GM23338 (cell line): Measurements from ENCODE around the gene ATP5ME. TPM values are rescaled to one million over a fixed set of nuclear protein-coding genes. Genes with fewer than 3 reads are reported as not detected.

ENCODE experiments used
- ATAC-seq: fragments of 200-7000 bp; cut with Tn5 transposase; 3 replicates; pipeline ENCODE4 v1.9.1; 2020
- DNase-seq: peaks from one replicate; pipeline ENCODE4 v3.0.0-alpha.2; 2015; ENCODE audit warnings: low spot score
- H2AFZ ChIP-seq: fragments of 200-600 bp; sonication (generic); 2 replicates; pipeline ENCODE4 v1.8.0; 2016; ENCODE audit warnings: antibody characterized with exemption, mild to moderate bottlenecking, moderate library complexity
- H3F3A ChIP-seq: fragments of 200-600 bp; sonication (generic); replicated peaks from 2 replicates; pipeline ENCODE4 v1.8.0; 2017; ENCODE audit warnings: antibody characterized with exemption, mixed run types, low read depth
- H3K27ac ChIP-seq: fragments of 200-600 bp; sonication (generic); 2 replicates; pipeline ENCODE4 v1.6.1; 2016; ENCODE audit warnings: low read depth
- H3K27me3 ChIP-seq: fragments of 200-600 bp; sonication (generic); 2 replicates; pipeline ENCODE4 v1.8.0; 2016; ENCODE audit warnings: mild to moderate bottlenecking, mixed run types, moderate library complexity; ENCODE audit not compliant: insufficient read depth
- H3K36me3 ChIP-seq: fragments of 200-600 bp; sonication (generic); 2 replicates; pipeline ENCODE4 v1.8.0; 2016; ENCODE audit warnings: mild to moderate bottlenecking; ENCODE audit not compliant: insufficient read depth
- H3K4me1 ChIP-seq: fragments of 200-600 bp; sonication (generic); 2 replicates; pipeline ENCODE4 v1.8.0; 2016; ENCODE audit warnings: mild to moderate bottlenecking, moderate library complexity; ENCODE audit not compliant: insufficient read depth
- H3K4me2 ChIP-seq: fragments of 200-600 bp; sonication (generic); 2 replicates; pipeline ENCODE4 v1.7.1; 2017; ENCODE audit warnings: mixed run types
- H3K4me3 ChIP-seq: fragments of 200-600 bp; sonication (generic); 2 replicates; pipeline ENCODE4 v1.6.1; 2016; ENCODE audit warnings: mixed run types
- H3K79me2 ChIP-seq: fragments of 200-600 bp; sonication (generic); replicated peaks from 2 replicates; pipeline ENCODE4 v1.8.0; 2017; ENCODE audit warnings: mild to moderate bottlenecking; ENCODE audit not compliant: insufficient read depth
- H3K9me2 ChIP-seq: fragments of 200-600 bp; sonication (generic); 2 replicates; pipeline ENCODE4 v1.8.0; 2017; ENCODE audit not compliant: insufficient read depth
- H4K20me1 ChIP-seq: fragments of 200-600 bp; sonication (generic); replicated peaks from 2 replicates; pipeline ENCODE4 v1.8.0; 2017; ENCODE audit warnings: mild to moderate bottlenecking; ENCODE audit not compliant: insufficient read depth
- H3K27ac Mint-ChIP-seq: 2 replicates; pipeline ENCODE4 v1.8.0; 2020; ENCODE audit warnings: inconsistent platforms, mild to moderate bottlenecking, moderate library complexity, mixed read lengths
- H3K27me3 Mint-ChIP-seq: 3 replicates; pipeline ENCODE4 v1.8.0; 2022; ENCODE audit warnings: low read depth, mild to moderate bottlenecking, moderate library complexity, mixed read lengths, inconsistent platforms; ENCODE audit not compliant: insufficient read depth, poor library complexity
- H3K36me3 Mint-ChIP-seq: 3 replicates; pipeline ENCODE4 v1.8.0; 2021; ENCODE audit warnings: low read depth, mild to moderate bottlenecking, inconsistent platforms, moderate library complexity, mixed read lengths
- H3K4me1 Mint-ChIP-seq: 3 replicates; pipeline ENCODE4 v1.8.0; 2020; ENCODE audit warnings: mild to moderate bottlenecking, inconsistent platforms, mixed read lengths
- H3K4me3 Mint-ChIP-seq: 3 replicates; pipeline ENCODE4 v1.8.0; 2021; ENCODE audit warnings: moderate library complexity, mild to moderate bottlenecking, inconsistent platforms, mixed read lengths
- H3K9me3 Mint-ChIP-seq: 3 replicates; pipeline ENCODE4 v1.8.0; 2020; ENCODE audit warnings: moderate library complexity, mild to moderate bottlenecking, inconsistent platforms, mixed read lengths
- EZH2 ChIP-seq: fragments of 200-600 bp; sonication (generic); IDR thresholded peaks from one replicate; pipeline ENCODE4 v1.8.0; 2017; ENCODE audit warnings: antibody characterized with exemption, mild to moderate bottlenecking, low read depth; ENCODE audit not compliant: unreplicated experiment
- NANOG ChIP-seq: IDR thresholded peaks from 2 replicates; pipeline ENCODE4 v1.6.1; 2016; ENCODE audit warnings: antibody characterized with exemption, borderline replicate concordance
- STAT1 ChIP-seq: IDR thresholded peaks from one replicate; pipeline ENCODE4 v1.6.1; 2016; ENCODE audit warnings: antibody characterized with exemption; ENCODE audit not compliant: unreplicated experiment
- ZNF114 ChIP-seq: fragments of 250-450 bp; sonication (Bioruptor Pico); IDR thresholded peaks from 2 replicates; pipeline ENCODE4 v1.5.0; 2020; ENCODE audit warnings: mild to moderate bottlenecking, moderate library complexity
- ZNF331 ChIP-seq: fragments of 250-450 bp; sonication (Bioruptor Pico); IDR thresholded peaks from 2 replicates; pipeline ENCODE4 v1.5.0; 2020; ENCODE audit warnings: low read depth, mild to moderate bottlenecking, moderate library complexity
- polyA plus RNA-seq: library from polyadenylated mRNA; unstranded; fragments of >200 nt; fragmentation: Nextera tagmentation; extraction: Ambion mirVana; gene quantifications from 2 replicates; pipeline ENCODE4 v1.2.1, GENCODE V29; 2016
- total RNA-seq: library from RNA; depleted of rRNA; stranded (reverse); fragments of >200 nt; shearing (Covaris generic); gene quantifications from 2 replicates; pipeline ENCODE4 v1.2.3, GENCODE V29; 2014
- TF ChIP-seq, protein P1 (sequence below), 2 experiments: fragments of 200-600 bp in 1 of 2; sonication (generic) in 1 of 2; conservative IDR thresholded peaks; 2 replicates each; pipeline versions ENCODE4 v1.5.1 to v1.6.1; 2016 to 2017; ENCODE audit warnings: antibody characterized with exemption in 2 of 2, low read depth in 2 of 2, mild to moderate bottlenecking in 2 of 2, moderate library complexity in 1 of 2
- TF ChIP-seq, protein P2 (sequence below): fragments of 250-450 bp; sonication (Bioruptor Pico); IDR thresholded peaks from 2 replicates; pipeline ENCODE4 v1.5.0; 2020; ENCODE audit warnings: mild to moderate bottlenecking, moderate library complexity
- TF ChIP-seq, protein P3 (sequence below): IDR thresholded peaks from 2 replicates; pipeline ENCODE4 v1.6.1; 2016; ENCODE audit warnings: antibody characterized with exemption

Gene ATP5ME
- total and polyA plus RNA-seq, 2 experiments from 2014 or later, result 60.5 to 2,021 TPM

DNA sequence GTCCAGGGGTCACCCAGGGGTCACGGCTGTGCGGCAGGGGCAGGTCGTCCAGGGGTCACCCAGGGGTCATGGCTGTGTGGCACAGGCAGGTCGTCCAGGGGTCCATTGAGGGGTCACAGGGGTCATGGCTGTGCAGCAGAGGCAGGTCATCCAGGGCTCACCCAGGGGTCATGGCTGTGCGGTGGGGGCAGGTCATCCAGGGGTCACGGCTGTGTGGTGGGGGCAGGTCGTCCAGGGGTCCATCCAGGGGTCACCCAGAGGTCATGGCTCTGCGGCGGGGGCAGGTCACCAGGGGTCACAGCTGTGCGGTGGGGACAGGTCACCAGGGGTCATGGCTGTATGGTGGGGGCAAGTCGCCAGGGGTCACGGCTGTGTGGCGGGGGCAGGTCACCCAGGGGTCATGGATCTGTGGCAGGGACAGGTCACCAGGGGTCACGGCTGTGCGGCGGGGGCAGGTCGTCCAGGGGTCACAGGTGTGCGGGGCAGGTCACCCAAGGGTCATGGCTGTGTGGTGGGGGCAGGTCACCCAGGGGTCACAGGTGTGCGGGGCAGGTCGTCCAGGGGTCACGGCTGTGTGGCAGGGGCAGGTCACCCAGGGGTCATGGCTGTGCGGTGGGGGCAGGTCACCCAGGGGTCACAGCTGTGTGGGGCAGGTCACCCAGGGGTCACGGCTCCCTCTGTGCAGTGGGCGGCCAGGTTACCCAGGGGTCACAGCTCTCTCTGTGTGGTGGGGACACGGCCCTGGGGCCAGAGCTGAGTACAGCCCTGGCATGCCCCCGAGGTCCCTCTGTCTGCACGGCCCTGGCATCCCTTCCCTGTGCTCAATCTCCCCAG, 16.0 kb downstream of the ATP5ME start:
- Histone ChIP-seq H3K27ac (no peak overlapping the region), H3K9me2 (no peaks in the 10 kb centered on the region), H2AFZ (no peak overlapping the region), H3F3A (0 out of 2 replicates have a peak, but pooled peaks cover 2% of the 10 kb centered on the region), H4K20me1 (no peaks in the 10 kb centered on the region; the same call in 1 of the 2 replicates), H3K4me1 (no peaks in the 10 kb centered on the region), H3K4me2 (no peak overlapping the region), H3K36me3 (no peaks in the 10 kb centered on the region), H3K79me2 (no peaks in the 10 kb centered on the region), H3K27me3 (no peaks in the 10 kb centered on the region), H3K4me3 (no peak overlapping the region)
- Mint-ChIP-seq H3K27me3 (peaks cover 8% of the 10 kb centered on the region), H3K4me1 (no peaks in the 10 kb centered on the region; the same call in 2 of the 3 replicates), H3K27ac (no peak overlapping the region), H3K4me3 (no peak overlapping the region), H3K9me3 (no peaks in the 10 kb centered on the region; the same call in 2 of the 3 replicates), H3K36me3 (peaks cover 12% of the 10 kb centered on the region)
- peak; percentile 0 for DNase-seq
- ATAC-seq, result no peak
- TF ChIP-seq NANOG, result no peak

DNA sequence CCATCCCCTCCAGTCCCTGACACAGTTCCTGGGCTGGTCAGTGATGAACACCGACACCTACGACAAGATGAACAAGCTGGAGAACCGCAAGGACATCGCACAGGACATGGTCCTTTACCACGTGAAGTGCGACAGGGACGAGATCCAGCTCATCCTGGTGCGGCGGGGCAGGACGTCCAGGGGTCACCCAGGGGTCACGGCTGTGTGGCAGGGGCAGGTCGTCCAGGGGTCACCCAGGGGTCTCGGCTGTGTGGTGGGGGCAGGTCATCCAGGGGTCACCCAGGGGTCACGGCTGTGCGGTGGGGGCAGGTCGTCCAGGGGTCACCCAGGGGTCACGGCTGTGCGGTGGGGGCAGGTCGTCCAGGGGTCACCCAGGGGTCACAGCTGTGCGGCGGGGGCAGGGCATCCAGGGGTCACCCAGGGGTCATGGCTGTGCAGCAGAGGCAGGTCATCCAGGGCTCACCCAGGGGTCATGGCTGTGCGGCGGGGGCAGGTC, 16.7 kb downstream of the ATP5ME start:
- Histone ChIP-seq H2AFZ (no peak overlapping the region), H3K27me3 (no peaks in the 10 kb centered on the region), H3K4me1 (no peaks in the 10 kb centered on the region), H3K36me3 (no peaks in the 10 kb centered on the region), H3K4me3 (no peak overlapping the region), H3K79me2 (no peaks in the 10 kb centered on the region), H4K20me1 (no peaks in the 10 kb centered on the region; the same call in 1 of the 2 replicates), H3K27ac (no peak overlapping the region), H3K9me2 (no peaks in the 10 kb centered on the region), H3K4me2 (no peak overlapping the region), H3F3A (0 out of 2 replicates have a peak, but pooled peaks cover 2% of the 10 kb centered on the region)
- no peaks in the 10 kb centered on the region; the same call in 2 of the 3 replicates for H3K9me3 Mint-ChIP-seq
- H3K27me3 Mint-ChIP-seq, result peaks cover 8% of the 10 kb centered on the region
- no peak overlapping the region for H3K27ac Mint-ChIP-seq
- H3K4me3 Mint-ChIP-seq, result no peak overlapping the region
- no peaks in the 10 kb centered on the region; the same call in 2 of the 3 replicates for H3K4me1 Mint-ChIP-seq
- no peak for ATAC-seq
- DNase-seq, result no peak
- peaks cover 12% of the 10 kb centered on the region for H3K36me3 Mint-ChIP-seq
- TF ChIP-seq, protein P1, sequence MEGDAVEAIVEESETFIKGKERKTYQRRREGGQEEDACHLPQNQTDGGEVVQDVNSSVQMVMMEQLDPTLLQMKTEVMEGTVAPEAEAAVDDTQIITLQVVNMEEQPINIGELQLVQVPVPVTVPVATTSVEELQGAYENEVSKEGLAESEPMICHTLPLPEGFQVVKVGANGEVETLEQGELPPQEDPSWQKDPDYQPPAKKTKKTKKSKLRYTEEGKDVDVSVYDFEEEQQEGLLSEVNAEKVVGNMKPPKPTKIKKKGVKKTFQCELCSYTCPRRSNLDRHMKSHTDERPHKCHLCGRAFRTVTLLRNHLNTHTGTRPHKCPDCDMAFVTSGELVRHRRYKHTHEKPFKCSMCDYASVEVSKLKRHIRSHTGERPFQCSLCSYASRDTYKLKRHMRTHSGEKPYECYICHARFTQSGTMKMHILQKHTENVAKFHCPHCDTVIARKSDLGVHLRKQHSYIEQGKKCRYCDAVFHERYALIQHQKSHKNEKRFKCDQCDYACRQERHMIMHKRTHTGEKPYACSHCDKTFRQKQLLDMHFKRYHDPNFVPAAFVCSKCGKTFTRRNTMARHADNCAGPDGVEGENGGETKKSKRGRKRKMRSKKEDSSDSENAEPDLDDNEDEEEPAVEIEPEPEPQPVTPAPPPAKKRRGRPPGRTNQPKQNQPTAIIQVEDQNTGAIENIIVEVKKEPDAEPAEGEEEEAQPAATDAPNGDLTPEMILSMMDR (conservative IDR thresholded peaks at IDR 0.05; ENCODE audit: low read depth in 2 of 2), result no peak
- TF ChIP-seq ZNF331 (no peak), STAT1 (no peak), EZH2 (no peak), NANOG (no peak), ZNF114 (CRISPR knock-in tag) (no peak)
- TF ChIP-seq, protein P2, sequence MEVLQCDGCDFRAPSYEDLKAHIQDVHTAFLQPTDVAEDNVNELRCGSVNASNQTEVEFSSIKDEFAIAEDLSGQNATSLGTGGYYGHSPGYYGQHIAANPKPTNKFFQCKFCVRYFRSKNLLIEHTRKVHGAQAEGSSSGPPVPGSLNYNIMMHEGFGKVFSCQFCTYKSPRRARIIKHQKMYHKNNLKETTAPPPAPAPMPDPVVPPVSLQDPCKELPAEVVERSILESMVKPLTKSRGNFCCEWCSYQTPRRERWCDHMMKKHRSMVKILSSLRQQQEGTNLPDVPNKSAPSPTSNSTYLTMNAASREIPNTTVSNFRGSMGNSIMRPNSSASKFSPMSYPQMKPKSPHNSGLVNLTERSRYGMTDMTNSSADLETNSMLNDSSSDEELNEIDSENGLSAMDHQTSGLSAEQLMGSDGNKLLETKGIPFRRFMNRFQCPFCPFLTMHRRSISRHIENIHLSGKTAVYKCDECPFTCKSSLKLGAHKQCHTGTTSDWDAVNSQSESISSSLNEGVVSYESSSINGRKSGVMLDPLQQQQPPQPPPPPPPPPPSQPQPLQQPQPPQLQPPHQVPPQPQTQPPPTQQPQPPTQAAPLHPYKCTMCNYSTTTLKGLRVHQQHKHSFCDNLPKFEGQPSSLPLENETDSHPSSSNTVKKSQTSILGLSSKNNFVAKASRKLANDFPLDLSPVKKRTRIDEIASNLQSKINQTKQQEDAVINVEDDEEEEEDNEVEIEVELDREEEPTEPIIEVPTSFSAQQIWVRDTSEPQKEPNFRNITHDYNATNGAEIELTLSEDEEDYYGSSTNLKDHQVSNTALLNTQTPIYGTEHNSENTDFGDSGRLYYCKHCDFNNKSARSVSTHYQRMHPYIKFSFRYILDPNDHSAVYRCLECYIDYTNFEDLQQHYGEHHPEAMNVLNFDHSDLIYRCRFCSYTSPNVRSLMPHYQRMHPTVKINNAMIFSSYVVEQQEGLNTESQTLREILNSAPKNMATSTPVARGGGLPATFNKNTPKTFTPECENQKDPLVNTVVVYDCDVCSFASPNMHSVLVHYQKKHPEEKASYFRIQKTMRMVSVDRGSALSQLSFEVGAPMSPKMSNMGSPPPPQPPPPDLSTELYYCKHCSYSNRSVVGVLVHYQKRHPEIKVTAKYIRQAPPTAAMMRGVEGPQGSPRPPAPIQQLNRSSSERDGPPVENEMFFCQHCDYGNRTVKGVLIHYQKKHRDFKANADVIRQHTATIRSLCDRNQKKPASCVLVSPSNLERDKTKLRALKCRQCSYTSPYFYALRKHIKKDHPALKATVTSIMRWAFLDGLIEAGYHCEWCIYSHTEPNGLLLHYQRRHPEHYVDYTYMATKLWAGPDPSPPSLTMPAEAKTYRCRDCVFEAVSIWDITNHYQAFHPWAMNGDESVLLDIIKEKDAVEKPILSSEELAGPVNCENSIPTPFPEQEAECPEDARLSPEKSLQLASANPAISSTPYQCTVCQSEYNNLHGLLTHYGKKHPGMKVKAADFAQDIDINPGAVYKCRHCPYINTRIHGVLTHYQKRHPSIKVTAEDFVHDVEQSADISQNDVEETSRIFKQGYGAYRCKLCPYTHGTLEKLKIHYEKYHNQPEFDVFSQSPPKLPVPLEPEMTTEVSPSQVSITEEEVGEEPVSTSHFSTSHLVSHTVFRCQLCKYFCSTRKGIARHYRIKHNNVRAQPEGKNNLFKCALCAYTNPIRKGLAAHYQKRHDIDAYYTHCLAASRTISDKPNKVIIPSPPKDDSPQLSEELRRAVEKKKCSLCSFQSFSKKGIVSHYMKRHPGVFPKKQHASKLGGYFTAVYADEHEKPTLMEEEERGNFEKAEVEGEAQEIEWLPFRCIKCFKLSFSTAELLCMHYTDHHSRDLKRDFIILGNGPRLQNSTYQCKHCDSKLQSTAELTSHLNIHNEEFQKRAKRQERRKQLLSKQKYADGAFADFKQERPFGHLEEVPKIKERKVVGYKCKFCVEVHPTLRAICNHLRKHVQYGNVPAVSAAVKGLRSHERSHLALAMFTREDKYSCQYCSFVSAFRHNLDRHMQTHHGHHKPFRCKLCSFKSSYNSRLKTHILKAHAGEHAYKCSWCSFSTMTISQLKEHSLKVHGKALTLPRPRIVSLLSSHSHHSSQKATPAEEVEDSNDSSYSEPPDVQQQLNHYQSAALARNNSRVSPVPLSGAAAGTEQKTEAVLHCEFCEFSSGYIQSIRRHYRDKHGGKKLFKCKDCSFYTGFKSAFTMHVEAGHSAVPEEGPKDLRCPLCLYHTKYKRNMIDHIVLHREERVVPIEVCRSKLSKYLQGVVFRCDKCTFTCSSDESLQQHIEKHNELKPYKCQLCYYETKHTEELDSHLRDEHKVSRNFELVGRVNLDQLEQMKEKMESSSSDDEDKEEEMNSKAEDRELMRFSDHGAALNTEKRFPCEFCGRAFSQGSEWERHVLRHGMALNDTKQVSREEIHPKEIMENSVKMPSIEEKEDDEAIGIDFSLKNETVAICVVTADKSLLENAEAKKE (CRISPR knock-in tag), result no peak
- TF ChIP-seq, protein P3, sequence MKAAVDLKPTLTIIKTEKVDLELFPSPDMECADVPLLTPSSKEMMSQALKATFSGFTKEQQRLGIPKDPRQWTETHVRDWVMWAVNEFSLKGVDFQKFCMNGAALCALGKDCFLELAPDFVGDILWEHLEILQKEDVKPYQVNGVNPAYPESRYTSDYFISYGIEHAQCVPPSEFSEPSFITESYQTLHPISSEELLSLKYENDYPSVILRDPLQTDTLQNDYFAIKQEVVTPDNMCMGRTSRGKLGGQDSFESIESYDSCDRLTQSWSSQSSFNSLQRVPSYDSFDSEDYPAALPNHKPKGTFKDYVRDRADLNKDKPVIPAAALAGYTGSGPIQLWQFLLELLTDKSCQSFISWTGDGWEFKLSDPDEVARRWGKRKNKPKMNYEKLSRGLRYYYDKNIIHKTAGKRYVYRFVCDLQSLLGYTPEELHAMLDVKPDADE, result no peak
